ENCODE results near the gene ZFPM1. TPM values are rescaled to one million over a fixed set of nuclear protein-coding genes. Genes with fewer than 3 reads are reported as not detected.

The ZFPM1 gene
- total RNA-seq, 1 donor from 2014 or later: 5.7 TPM

DNA sequence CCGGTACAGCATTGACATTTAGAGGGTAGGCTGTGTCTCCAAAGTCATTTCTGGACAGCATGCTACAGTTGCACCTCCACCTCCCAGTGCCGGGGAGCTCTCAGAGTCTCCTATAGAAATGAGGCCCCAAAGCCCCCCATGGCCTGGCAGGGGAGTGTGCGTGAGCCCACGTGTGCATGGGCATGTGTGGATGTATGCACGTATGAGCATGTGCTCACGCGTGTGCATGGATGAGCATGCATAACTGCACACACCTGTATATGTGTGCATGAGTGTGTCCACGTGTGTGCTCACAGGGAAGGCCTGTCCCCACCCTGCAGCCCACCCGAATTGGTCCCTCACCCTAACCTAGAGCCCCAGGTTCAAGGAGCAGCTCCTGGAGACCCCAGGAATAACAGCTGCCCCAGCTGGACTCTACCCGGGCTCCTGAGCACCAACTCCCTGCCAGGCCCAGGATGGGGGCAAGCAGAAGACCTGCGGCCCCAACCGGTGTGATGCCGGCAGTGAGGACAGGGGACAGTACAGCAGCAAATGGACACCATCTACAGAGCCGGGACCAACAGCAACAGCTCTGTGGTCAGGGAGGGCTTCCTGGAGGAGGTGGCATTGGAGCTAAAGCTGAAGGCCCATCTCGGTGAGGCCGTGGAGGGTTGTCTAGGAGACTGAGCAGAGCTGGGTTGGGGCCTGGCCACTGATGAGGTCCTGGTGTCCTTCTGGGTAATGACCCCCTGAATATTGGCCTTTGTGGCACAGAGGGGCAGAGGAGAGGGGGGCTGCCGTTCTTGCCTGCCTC lies 35.2 kb upstream of the ZFPM1 start:
- H3K4me1 Mint-ChIP-seq (ENCODE audit: unreplicated experiment): no peaks in the 10 kb centered on the region
- no peak for DNase-seq (ENCODE audit: extremely low spot score, unreplicated experiment)
- H3K36me3 Mint-ChIP-seq (ENCODE audit: unreplicated experiment): no peaks in the 10 kb centered on the region
- no peaks in the 10 kb centered on the region for H3K27me3 Mint-ChIP-seq (ENCODE audit: unreplicated experiment)
- H3K27ac Mint-ChIP-seq (ENCODE audit: unreplicated experiment): no peak overlapping the region
- no peak overlapping the region for H3K4me3 Mint-ChIP-seq (ENCODE audit: unreplicated experiment)
- TF ChIP-seq, protein P1, sequence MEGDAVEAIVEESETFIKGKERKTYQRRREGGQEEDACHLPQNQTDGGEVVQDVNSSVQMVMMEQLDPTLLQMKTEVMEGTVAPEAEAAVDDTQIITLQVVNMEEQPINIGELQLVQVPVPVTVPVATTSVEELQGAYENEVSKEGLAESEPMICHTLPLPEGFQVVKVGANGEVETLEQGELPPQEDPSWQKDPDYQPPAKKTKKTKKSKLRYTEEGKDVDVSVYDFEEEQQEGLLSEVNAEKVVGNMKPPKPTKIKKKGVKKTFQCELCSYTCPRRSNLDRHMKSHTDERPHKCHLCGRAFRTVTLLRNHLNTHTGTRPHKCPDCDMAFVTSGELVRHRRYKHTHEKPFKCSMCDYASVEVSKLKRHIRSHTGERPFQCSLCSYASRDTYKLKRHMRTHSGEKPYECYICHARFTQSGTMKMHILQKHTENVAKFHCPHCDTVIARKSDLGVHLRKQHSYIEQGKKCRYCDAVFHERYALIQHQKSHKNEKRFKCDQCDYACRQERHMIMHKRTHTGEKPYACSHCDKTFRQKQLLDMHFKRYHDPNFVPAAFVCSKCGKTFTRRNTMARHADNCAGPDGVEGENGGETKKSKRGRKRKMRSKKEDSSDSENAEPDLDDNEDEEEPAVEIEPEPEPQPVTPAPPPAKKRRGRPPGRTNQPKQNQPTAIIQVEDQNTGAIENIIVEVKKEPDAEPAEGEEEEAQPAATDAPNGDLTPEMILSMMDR (IDR thresholded peaks at IDR 0.05): no peak
- H3K9me3 Mint-ChIP-seq (ENCODE audit: unreplicated experiment): no peaks in the 10 kb centered on the region

DNA sequence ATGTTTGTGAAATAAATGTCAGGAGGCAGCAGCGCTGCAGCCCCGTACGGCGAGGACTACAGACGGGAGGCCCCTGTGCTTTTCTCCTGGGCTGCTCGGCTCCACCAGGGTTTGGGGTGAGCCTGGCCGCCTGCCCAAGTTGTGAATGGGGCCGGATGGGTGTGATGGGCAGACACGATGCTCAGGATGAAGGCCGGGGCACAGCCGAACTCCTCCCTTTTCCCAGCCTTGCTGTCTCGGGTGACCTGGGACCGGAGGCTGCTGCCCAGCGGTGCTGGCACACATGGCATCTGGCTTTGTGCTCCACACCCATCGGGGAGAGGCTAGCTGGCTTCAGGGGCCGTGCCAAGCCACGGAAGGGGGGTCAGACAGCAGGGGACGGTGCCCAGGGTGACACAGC lies 34.2 kb upstream of the ZFPM1 start:
- TF ChIP-seq, protein P1 (IDR thresholded peaks at IDR 0.05): no peak
- Mint-ChIP-seq H3K36me3 (ENCODE audit: unreplicated experiment) (no peaks in the 10 kb centered on the region), H3K27ac (ENCODE audit: unreplicated experiment) (no peak overlapping the region), H3K4me3 (ENCODE audit: unreplicated experiment) (no peak overlapping the region), H3K9me3 (ENCODE audit: unreplicated experiment) (no peaks in the 10 kb centered on the region), H3K27me3 (ENCODE audit: unreplicated experiment) (no peaks in the 10 kb centered on the region), H3K4me1 (ENCODE audit: unreplicated experiment) (no peaks in the 10 kb centered on the region)
- no peak for DNase-seq (ENCODE audit: extremely low spot score, unreplicated experiment)

DNA sequence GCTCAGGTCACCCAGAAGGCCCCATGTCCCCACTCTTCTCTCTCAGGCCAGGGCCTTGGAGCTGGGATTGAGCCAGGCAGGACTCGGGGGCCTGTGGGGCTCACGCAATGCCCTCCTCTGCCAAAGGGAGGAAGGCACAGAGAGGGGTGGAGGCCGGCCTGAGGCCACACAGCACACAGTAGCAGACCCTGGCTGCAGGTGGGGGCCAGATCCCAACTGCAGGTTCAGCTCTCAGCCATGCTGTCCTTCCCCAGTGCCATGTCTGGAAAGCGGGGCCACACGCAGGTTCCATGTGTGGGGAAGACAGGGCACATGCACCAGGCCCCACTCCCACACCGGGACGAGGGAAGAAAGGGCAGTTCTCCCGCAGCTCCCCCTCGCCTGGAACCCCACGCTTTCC lies 33.3 kb upstream of the ZFPM1 start:
- DNase-seq (ENCODE audit: extremely low spot score, unreplicated experiment): no peak
- Mint-ChIP-seq H3K9me3 (ENCODE audit: unreplicated experiment) (no peaks in the 10 kb centered on the region), H3K4me1 (ENCODE audit: unreplicated experiment) (no peaks in the 10 kb centered on the region), H3K27me3 (ENCODE audit: unreplicated experiment) (no peaks in the 10 kb centered on the region), H3K36me3 (ENCODE audit: unreplicated experiment) (no peaks in the 10 kb centered on the region), H3K4me3 (ENCODE audit: unreplicated experiment) (no peak overlapping the region), H3K27ac (ENCODE audit: unreplicated experiment) (no peak overlapping the region)
- TF ChIP-seq, protein P1 (IDR thresholded peaks at IDR 0.05): no peak

DNA sequence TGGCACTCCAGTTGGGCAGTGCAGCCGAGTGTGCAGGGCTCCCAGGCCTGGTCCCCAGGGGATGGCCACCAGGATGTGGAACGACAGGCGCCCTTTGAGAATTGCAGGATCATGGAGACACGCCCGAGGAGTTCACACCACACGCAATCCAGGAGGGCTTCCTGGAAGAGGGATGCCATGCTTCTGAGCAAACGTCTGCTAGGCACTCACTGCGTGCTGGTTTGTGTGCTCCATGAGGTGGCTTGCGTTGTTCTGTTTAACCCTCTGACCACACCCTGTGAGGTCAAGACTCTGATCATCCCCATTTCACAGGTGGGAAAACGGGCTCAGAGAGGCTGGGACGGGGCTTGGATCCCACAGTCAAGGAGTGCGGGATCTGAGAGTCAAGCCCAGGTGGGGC lies 32.6 kb upstream of the ZFPM1 start:
- TF ChIP-seq, protein P1 (IDR thresholded peaks at IDR 0.05): no peak
- Mint-ChIP-seq H3K27ac (ENCODE audit: unreplicated experiment) (no peak overlapping the region), H3K27me3 (ENCODE audit: unreplicated experiment) (no peaks in the 10 kb centered on the region), H3K9me3 (ENCODE audit: unreplicated experiment) (no peaks in the 10 kb centered on the region), H3K4me1 (ENCODE audit: unreplicated experiment) (no peaks in the 10 kb centered on the region), H3K4me3 (ENCODE audit: unreplicated experiment) (no peak overlapping the region), H3K36me3 (ENCODE audit: unreplicated experiment) (no peaks in the 10 kb centered on the region)
- no peak for DNase-seq (ENCODE audit: extremely low spot score, unreplicated experiment)

DNA sequence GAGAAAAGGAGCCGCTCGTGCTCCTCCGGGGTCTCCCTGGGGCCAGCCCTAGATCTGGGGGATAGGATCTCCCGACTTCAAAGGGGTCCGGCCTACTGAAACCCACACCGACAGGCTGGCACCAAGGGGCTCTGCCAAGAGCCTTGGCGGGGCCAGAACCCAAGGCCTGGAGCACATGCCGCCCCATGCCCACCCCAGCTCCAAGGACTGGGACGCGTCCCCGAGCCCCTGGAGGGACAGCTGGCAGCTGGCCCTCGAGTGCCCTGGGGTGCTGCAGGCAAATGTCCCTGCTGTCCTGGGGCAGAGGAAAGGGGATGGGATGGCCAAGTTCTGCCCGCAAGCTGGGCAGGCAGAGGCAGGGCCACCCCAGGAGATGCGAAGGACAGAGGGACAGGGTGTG lies 31.8 kb upstream of the ZFPM1 start:
- Mint-ChIP-seq H3K4me3 (ENCODE audit: unreplicated experiment) (no peak overlapping the region), H3K27ac (ENCODE audit: unreplicated experiment) (no peak overlapping the region), H3K4me1 (ENCODE audit: unreplicated experiment) (no peaks in the 10 kb centered on the region), H3K9me3 (ENCODE audit: unreplicated experiment) (no peaks in the 10 kb centered on the region), H3K27me3 (ENCODE audit: unreplicated experiment) (no peaks in the 10 kb centered on the region), H3K36me3 (ENCODE audit: unreplicated experiment) (no peaks in the 10 kb centered on the region)
- TF ChIP-seq, protein P1 (IDR thresholded peaks at IDR 0.05): no peak
- no peak for DNase-seq (ENCODE audit: extremely low spot score, unreplicated experiment)

Data from osteocyte (in vitro differentiated cells).